ENCODE measurements around the gene NPLOC4.

Gene NPLOC4

DNA sequence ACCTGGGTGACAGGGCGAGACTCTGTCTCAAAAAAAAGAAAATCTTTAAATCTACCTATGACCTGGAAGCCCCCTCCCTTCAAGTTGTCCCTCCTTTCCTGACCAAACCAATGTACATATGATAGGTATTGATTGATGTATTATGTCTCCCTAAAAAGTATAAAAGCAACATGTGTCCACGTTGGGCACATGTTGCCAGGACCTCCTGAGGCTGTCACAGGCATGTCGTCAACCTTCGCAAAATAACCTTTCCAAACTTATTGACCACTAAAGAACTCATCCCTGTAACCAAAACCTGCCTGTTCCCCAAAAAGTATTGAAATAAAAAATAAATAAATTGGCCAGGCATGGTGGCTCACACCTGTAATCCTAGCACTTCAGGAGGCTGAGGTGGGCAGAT lies 25.1 kb upstream of the NPLOC4 start:
- DNase-seq, result no peak

- DNase-seq, result no peak
Measured at GRCh38 chr17:81660441-81660840, 23.5 kb upstream of the NPLOC4 start.

GRCh38 chr17:81659038-81659437 lies 22.1 kb upstream of the NPLOC4 start:
- no peak for DNase-seq

DNA sequence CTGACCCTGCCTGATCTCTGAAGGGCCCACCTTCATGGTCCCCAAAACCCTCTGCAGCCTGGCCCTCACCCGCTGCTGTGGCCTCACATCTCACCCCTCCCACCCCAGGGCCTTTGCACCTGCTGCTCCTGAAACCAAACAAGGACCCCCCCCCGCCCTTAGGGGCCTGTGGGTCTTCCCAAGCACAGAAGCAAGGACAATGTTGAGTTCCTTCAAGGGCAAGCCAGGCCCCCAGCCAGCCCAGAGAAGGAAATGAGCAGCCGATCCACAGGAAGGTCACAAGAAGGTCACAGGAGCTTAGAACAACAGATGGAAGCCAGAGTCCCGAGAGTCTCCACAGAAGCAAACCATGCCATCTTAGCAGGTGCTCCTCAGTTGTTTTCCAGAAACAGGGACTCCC lies 19.9 kb upstream of the NPLOC4 start:
- no peak for DNase-seq

DNA sequence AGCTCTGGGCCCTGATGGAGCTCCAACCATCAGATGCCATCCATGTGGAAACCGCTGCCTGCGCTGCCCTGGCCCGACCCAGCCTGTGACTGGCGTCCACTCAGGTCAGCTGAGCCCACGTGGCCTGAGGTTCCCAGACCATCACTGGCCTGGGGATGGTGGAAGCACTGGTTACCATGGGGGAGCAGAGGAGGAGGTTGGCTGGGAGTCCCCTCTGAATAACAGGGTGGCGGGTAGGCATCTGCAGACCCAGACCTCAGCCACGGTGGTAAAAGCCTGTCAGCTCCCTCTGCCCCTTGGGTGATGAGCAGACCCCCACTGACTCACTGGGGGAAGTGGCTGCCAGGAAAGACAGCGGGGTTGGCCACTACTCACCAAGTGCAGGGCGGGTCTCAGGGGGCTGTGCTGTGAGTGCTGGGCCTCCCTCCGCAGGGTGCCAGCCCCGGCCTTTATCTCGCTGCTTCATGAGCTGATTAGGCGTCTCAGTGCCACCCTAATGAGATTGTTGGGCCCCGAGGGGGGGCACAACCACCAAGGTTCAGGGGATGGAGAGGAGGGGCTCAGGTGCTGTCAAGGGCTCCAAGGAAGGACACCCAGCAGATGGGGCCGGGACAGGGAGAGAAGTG lies 19.3 kb upstream of the NPLOC4 start, which contains the start of gene PDE6G:
Gene PDE6G (minus strand): TSS at position 425 of the 626 bp plus-strand sequence. CDS start 3,237 bp downstream, outside the sequence.
- DNase-seq, result no peak

GRCh38 chr17:81655378-81656117 lies 18.6 kb upstream of the NPLOC4 start:
- DNase-seq, result no peak

- DNase-seq, result no peak
Measured at GRCh38 chr17:81652906-81653771, 16.2 kb upstream of the NPLOC4 start.

DNA sequence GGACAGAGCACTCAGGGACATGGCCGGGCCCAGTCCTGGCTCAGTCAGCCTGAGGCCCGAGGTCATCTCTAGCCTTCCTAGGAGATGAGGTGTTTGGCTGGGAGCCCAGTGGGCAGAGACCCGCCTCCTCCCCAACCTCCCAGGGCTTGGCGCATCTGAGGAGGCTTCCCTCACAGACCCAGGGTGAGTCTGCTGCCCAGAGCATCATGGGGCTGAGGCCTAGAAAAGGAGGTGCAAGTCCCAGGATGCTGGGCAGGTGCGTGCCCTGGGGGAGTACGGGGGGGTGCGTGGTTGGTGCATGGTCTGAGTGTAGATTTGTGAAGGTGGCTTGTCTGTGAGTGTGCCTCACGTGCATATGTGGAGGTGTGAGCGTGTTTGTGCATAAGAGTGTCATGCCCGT lies 14.8 kb upstream of the NPLOC4 start:
- DNase-seq, result no peak

- DNase-seq, result no peak
Measured at GRCh38 chr17:81650951-81651350, 14.0 kb upstream of the NPLOC4 start.

GRCh38 chr17:81648707-81649085 lies 11.8 kb upstream of the NPLOC4 start:
- no peak for DNase-seq

DNA sequence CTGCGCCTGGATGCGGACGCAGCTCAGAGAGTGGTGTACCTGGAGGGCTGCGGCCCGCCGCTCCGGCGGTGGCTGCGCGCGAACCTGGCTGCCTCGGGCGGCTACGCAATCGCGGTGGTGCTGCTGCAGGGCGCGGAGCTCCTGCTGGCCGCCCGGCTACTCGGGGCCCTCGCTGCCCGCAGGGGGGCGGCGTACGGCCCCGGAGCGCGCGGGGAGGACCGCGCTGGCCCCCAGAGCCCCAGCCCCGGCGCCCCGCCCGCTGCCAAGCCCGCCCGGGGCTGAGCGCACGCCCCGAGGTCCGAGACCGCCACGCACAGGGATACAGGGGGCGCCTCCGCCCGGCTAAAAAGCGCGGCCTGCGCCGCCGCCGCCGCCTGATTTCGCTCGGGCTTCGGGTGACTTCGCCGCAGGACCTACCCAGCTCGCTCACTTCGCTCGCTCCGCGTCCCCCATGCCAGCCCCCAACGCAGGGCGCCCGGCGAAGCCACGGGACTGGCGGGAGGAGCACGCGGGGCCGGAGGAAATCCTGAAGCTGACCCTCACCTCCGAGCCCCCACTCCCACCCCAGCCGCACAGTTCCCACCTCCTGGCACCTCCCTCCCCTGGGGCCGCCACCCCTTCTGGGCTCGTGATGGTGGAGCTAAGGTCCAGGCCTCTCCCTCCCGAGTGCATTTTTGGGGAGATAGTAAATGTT lies 11.2 kb upstream of the NPLOC4 start:
- no peak for DNase-seq

GRCh38 chr17:81647640-81648012 lies 10.7 kb upstream of the NPLOC4 start:
- no peak for DNase-seq

DNA sequence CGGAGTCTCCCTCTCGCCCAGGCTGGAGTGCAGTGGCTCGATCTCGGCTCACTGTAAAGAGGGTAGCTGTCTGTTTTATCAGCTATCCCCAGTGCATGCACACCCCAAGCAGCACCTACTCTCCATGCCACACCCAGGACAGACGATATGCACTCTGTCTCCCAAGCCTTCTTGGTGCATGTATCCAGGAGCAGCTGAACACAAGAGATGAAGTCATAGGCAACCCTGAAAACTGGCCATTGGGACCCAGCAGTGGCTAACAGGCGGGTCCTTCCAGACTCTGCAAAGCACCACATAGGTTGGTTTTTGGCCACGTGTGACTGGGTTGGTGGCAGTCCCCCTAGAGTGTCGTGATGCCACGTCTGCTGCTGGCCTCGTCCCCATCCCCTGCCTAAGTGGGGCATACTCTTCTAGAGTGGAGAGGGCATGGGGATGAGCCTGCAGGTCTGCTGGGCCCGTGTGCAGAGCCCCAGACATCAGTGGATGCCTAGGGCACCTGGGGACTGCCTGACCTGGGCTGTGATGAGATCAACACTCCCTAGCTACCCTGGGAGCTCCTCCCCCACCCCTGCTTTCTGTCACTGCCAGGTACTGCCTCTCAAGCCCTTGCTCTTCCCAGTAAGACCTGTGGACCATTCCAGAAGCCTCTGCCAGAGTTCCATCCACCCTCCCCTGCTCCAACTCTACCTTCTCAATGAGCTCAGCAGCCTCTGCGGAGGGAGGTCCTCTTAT lies 10.1 kb upstream of the NPLOC4 start:
- DNase-seq, result no peak

GRCh38 chr17:81644976-81645952 lies 8.4 kb upstream of the NPLOC4 start:
- DNase-seq, result no peak

GRCh38 chr17:81644496-81644895 lies 7.6 kb upstream of the NPLOC4 start:
- no peak for DNase-seq

- no peak for DNase-seq
Measured at GRCh38 chr17:81641825-81642489, 5.0 kb upstream of the NPLOC4 start.

GRCh38 chr17:81640011-81640410 lies 3.1 kb upstream of the NPLOC4 start:
- DNase-seq, result no peak

GRCh38 chr17:81638683-81639082 lies 1.8 kb upstream of the NPLOC4 start:
- DNase-seq, result no peak

GRCh38 chr17:81635973-81636504 lies 873 bp downstream of the NPLOC4 start:
- DNase-seq, result no peak

GRCh38 chr17:81635431-81635830 lies 1.5 kb downstream of the NPLOC4 start:
- no peak for DNase-seq
